IMR-90 (cell line): ENCODE measurements around the gene UBASH3B. TPM values are rescaled to one million over a fixed set of nuclear protein-coding genes. Genes with fewer than 3 reads are reported as not detected.

Experiments
- ATAC-seq: fragments of 200-7000 bp; cut with Tn5 transposase; 2 replicates; pipeline ENCODE4 v1.9.1; 2020; ENCODE audit warnings: low read depth, mild to moderate bottlenecking, moderate library complexity
- BruUV-seq: library from RNA; stranded (reverse); fragments of 400-500 nt; replicated peaks from 2 replicates; lab custom pipeline; 2021; lab: Mats Ljungman, UMichigan
- CTCF ChIA-PET: fragments of 300-600 bp; formaldehyde crosslinking; extraction: SDS; loops from one replicate; lab custom pipeline; 2021; ENCODE audit warnings: antibody characterized with exemption; lab: Yijun Ruan, JAX
- POLR2A ChIA-PET: fragments of 300-600 bp; sonication (Branson Sonifier 250); formaldehyde crosslinking; loops from one replicate; lab custom pipeline; 2022; ENCODE audit warnings: antibody characterized with exemption; ENCODE audit not compliant: unreplicated experiment; lab: Charles Lee
- DNase-seq: peaks from one replicate; pipeline ENCODE4 v3.0.0; 2013
- H2AFZ ChIP-seq: replicated peaks from 2 replicates; pipeline ENCODE3; 2013; ENCODE audit warnings: low read length, mild to moderate bottlenecking; ENCODE audit not compliant: poor library complexity
- H2AK5ac ChIP-seq: 2 replicates; pipeline ENCODE4 v1.6.1; 2013; ENCODE audit warnings: low read depth, low read length, inconsistent platforms
- H2AK9ac ChIP-seq: replicated peaks from 2 replicates; pipeline ENCODE3; 2013; ENCODE audit warnings: mild to moderate bottlenecking, low read depth, low read length, moderate library complexity; ENCODE audit not compliant: poor library complexity
- H2BK120ac ChIP-seq: 2 replicates; pipeline ENCODE4 v1.6.1; 2013; ENCODE audit warnings: low read depth, low read length, inconsistent platforms
- H2BK15ac ChIP-seq: 3 replicates; pipeline ENCODE4 v1.6.1; 2013; ENCODE audit warnings: low read depth, low read length, inconsistent platforms
- H2BK20ac ChIP-seq: 2 replicates; pipeline ENCODE4 v1.6.1; 2013; ENCODE audit warnings: low read depth, mild to moderate bottlenecking, inconsistent platforms, low read length, moderate library complexity
- H2BK5ac ChIP-seq: 2 replicates; pipeline ENCODE4 v1.6.1; 2013; ENCODE audit warnings: mild to moderate bottlenecking, low read depth, low read length, inconsistent platforms; ENCODE audit not compliant: poor library complexity, severe bottlenecking
- H3K14ac ChIP-seq: replicated peaks from 2 replicates; pipeline ENCODE4 v1.6.1; 2013; ENCODE audit warnings: low read depth, low read length, inconsistent platforms
- H3K18ac ChIP-seq: 2 replicates; pipeline ENCODE4 v1.6.1; 2013; ENCODE audit warnings: low read depth, low read length, control low read depth
- H3K23ac ChIP-seq: 2 replicates; pipeline ENCODE4 v1.6.1; 2013; ENCODE audit warnings: low read depth, low read length, inconsistent platforms
- H3K27ac ChIP-seq: 2 replicates; pipeline ENCODE4 v1.5.1; 2013; ENCODE audit warnings: mild to moderate bottlenecking, control low read depth, low read length; ENCODE audit not compliant: insufficient read depth
- H3K27me3 ChIP-seq: 2 replicates; pipeline ENCODE4 v1.6.1; 2013; ENCODE audit warnings: low read length; ENCODE audit not compliant: control insufficient read depth, insufficient read depth
- H3K36me3 ChIP-seq: 2 replicates; pipeline ENCODE4 v1.6.1; 2013; ENCODE audit warnings: low read length, mixed read lengths; ENCODE audit not compliant: control insufficient read depth, insufficient read depth
- H3K4ac ChIP-seq: 2 replicates; pipeline ENCODE4 v1.6.1; 2013; ENCODE audit warnings: low read depth, low read length, inconsistent platforms
- H3K4me1 ChIP-seq: 2 replicates; pipeline ENCODE4 v1.6.1; 2013; ENCODE audit warnings: low read length, mixed read lengths; ENCODE audit not compliant: control insufficient read depth, insufficient read depth
- H3K4me2 ChIP-seq: 2 replicates; pipeline ENCODE4 v1.6.1; 2013; ENCODE audit warnings: low read depth, mild to moderate bottlenecking, control low read depth, low read length, moderate library complexity
- H3K4me3 ChIP-seq: 2 replicates; pipeline ENCODE4 v1.5.1; 2013; ENCODE audit warnings: low read depth, mild to moderate bottlenecking, control low read depth, low read length, moderate library complexity; ENCODE audit not compliant: insufficient read depth
- H3K56ac ChIP-seq: 2 replicates; pipeline ENCODE4 v1.6.1; 2013; ENCODE audit warnings: low read length, inconsistent platforms; ENCODE audit not compliant: insufficient read depth; ENCODE audit errors: extremely low read depth
- H3K79me1 ChIP-seq, 2 experiments: 2 replicates each; pipeline ENCODE4 v1.6.1; 2013; ENCODE audit warnings: low read length in 2 of 2, inconsistent platforms in 1 of 2, low read depth in 1 of 2
- H3K9ac ChIP-seq: 2 replicates; pipeline ENCODE4 v1.6.1; 2013; ENCODE audit warnings: low read depth, low read length, control low read depth
- H3K9me1 ChIP-seq: 2 replicates; pipeline ENCODE4 v1.6.1; 2013; ENCODE audit warnings: low read length, inconsistent platforms; ENCODE audit not compliant: insufficient read depth
- H3K9me3 ChIP-seq: 2 replicates; pipeline ENCODE4 v1.6.1; 2013; ENCODE audit warnings: low read length; ENCODE audit not compliant: control insufficient read depth, insufficient read depth
- H4K20me1 ChIP-seq: 2 replicates; pipeline ENCODE4 v1.6.1; 2013; ENCODE audit warnings: low read length, inconsistent platforms; ENCODE audit not compliant: insufficient read depth
- H4K5ac ChIP-seq: 2 replicates; pipeline ENCODE4 v1.6.1; 2013; ENCODE audit warnings: mild to moderate bottlenecking, low read depth, low read length, control low read depth
- H4K8ac ChIP-seq, 2 experiments: 2 replicates each; pipeline ENCODE4 v1.6.1; 2013; ENCODE audit warnings: low read depth in 2 of 2, low read length in 2 of 2, control low read depth in 1 of 2, inconsistent platforms in 1 of 2
- H4K91ac ChIP-seq: 2 replicates; pipeline ENCODE4 v1.6.1; 2013; ENCODE audit warnings: low read depth, low read length, inconsistent platforms; ENCODE audit not compliant: insufficient read depth
- CEBPB ChIP-seq: IDR thresholded peaks from 2 replicates; pipeline ENCODE4 v1.6.1; 2012; ENCODE audit warnings: low read depth, low read length, improper control_type of control experiment
- CHD1 ChIP-seq: IDR thresholded peaks from 2 replicates; pipeline ENCODE4 v1.6.1; 2012; ENCODE audit warnings: low read depth, low read length, improper control_type of control experiment
- MAFK ChIP-seq: IDR thresholded peaks from 2 replicates; pipeline ENCODE4 v1.6.1; 2012; ENCODE audit warnings: low read depth, low read length, improper control_type of control experiment
- MAZ ChIP-seq: IDR thresholded peaks from 2 replicates; pipeline ENCODE4 v1.6.1; 2012; ENCODE audit warnings: low read depth, mild to moderate bottlenecking, low read length, improper control_type of control experiment, moderate library complexity, borderline replicate concordance
- MXI1 ChIP-seq: IDR thresholded peaks from 2 replicates; pipeline ENCODE4 v1.6.1; 2012; ENCODE audit warnings: low read depth, mild to moderate bottlenecking, low read length, moderate library complexity, borderline replicate concordance
- NFE2L2 ChIP-seq: fragments of 150-350 bp; IDR thresholded peaks from 2 replicates; pipeline ENCODE4 v1.6.1; 2016; ENCODE audit warnings: low read depth, mild to moderate bottlenecking, low read length
- POLR2A ChIP-seq: IDR thresholded peaks from 2 replicates; pipeline ENCODE4 v1.6.1; 2012; ENCODE audit warnings: mild to moderate bottlenecking, low read depth, low read length
- RCOR1 ChIP-seq: IDR thresholded peaks from 2 replicates; pipeline ENCODE4 v1.6.1; 2012; ENCODE audit warnings: mild to moderate bottlenecking, low read length, improper control_type of control experiment; ENCODE audit not compliant: insufficient replicate concordance
- RFX5 ChIP-seq: IDR thresholded peaks from 2 replicates; pipeline ENCODE4 v1.8.0; 2012; ENCODE audit warnings: low read depth, mild to moderate bottlenecking, low read length, moderate library complexity
- WGBS, 2 experiments: methylation state at CpG; one replicate each; pipeline versions ENCODE4 v1.1.5 to v1.1.7; 2013; ENCODE audit warnings: missing lambda C conversion rate in 2 of 2; ENCODE audit not compliant: insufficient read length in 1 of 2; ENCODE audit errors: extremely low coverage in 2 of 2; 5-methylcytosine and 5-hydroxymethylcytosine counted together
- dilution Hi-C: fragments of 300-500 bp; cut with HindIII; formaldehyde crosslinking; loops from one replicate; pipeline ENCODE4 v1.14.3; 2018; ENCODE audit warnings: low sequenced_read_pairs; ENCODE audit not compliant: unreplicated experiment
- in situ Hi-C: fragments of 300-500 bp; cut with MboI; formaldehyde crosslinking; loops from 3 replicates; pipeline ENCODE4 v1.14.3; 2019; ENCODE audit warnings: low sequenced_read_pairs, inconsistent platforms, mixed read lengths
- intact Hi-C: fragments of 100-400 bp; cut with micrococcal nuclease; formaldehyde crosslinking; loops from 2 replicates; pipeline ENCODE4 v1.10.0; 2022
- polyA plus RNA-seq, 3 experiments: library from polyadenylated mRNA; depleted of rRNA; stranded (reverse); fragments of >200 nt; gene quantifications; 2 replicates each; pipeline ENCODE4 v1.2.3, GENCODE V29; 2012; ENCODE audit warnings: low replicate concordance in 1 of 3
- total RNA-seq: library from RNA; depleted of rRNA; stranded (reverse); fragments of >200 nt; gene quantifications from 2 replicates; pipeline ENCODE4 v1.2.3, GENCODE V29; 2012
- TF ChIP-seq, protein P1 (sequence below): fragments of 150-350 bp; IDR thresholded peaks from 2 replicates; pipeline ENCODE4 v1.6.1; 2017; ENCODE audit warnings: mild to moderate bottlenecking, antibody characterized with exemption, low read length, low read depth

The UBASH3B gene
- total and polyA plus RNA-seq, 2 of the 4 experiments (the other 2 are of a cell fraction), result 27.2 to 48.0 TPM

- DNase-seq (no peak), ATAC-seq (no peak)
- CTCF ChIA-PET, result interaction anchor here (0.6 to 2.9 kb wide), 3 partner anchors 55 to 218 kb away, joined by 3 to 20 read pairs (median 4); no protein-coding TSS in a partner anchor
- Histone ChIP-seq H2BK20ac (no peak overlapping the region), H2AK9ac (no peak overlapping the region), H3K4me2 (no peak overlapping the region), H3K9me3 (no peaks in the 10 kb centered on the region), H3K4me1 (peaks cover 3% of the 10 kb centered on the region; the same call in 1 of the 2 replicates), H3K9me1 (no peaks in the 10 kb centered on the region), H4K8ac (no peak overlapping the region), H3K4me3 (no peak overlapping the region), H4K5ac (no peak overlapping the region), H4K20me1 (no peaks in the 10 kb centered on the region), H3K23ac (no peak overlapping the region), H2AFZ (no peak overlapping the region), H3K27ac (no peak overlapping the region), H4K91ac (no peak overlapping the region), H3K27me3 (no peaks in the 10 kb centered on the region), H2BK5ac (no peak overlapping the region), H2AK5ac (no peak overlapping the region), H3K18ac (no peak overlapping the region), H3K9ac (no peak overlapping the region), H3K14ac (no peak overlapping the region), H3K4ac (no peak overlapping the region), H2BK120ac (no peak overlapping the region), H3K36me3 (no peaks in the 10 kb centered on the region), H3K56ac (no peak overlapping the region), H3K79me1 (no peaks in the 10 kb centered on the region), H2BK15ac (no peak overlapping the region)
- intact Hi-C loops, result loop anchor here (5.0 kb wide), 1 partner anchor 69 kb away; no protein-coding TSS in a partner anchor
- 90% methylated on average over 2 of the region's 12 CpGs; no CpG with 5 or more reads in 1 of the 2 experiments for WGBS, 2 experiments
- BruUV-seq, result no TSS peak
- TF ChIP-seq RCOR1 (no peak), NFE2L2 (no peak), POLR2A (no peak), CHD1 (no peak), MXI1 (no peak), MAFK (no peak), MAZ (no peak), RFX5 (no peak), CEBPB (no peak)
- TF ChIP-seq, protein P1, sequence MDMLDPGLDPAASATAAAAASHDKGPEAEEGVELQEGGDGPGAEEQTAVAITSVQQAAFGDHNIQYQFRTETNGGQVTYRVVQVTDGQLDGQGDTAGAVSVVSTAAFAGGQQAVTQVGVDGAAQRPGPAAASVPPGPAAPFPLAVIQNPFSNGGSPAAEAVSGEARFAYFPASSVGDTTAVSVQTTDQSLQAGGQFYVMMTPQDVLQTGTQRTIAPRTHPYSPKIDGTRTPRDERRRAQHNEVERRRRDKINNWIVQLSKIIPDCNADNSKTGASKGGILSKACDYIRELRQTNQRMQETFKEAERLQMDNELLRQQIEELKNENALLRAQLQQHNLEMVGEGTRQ, result no peak
- dilution Hi-C loops, result loop anchor here (25.0 kb wide), 1 partner anchor 186 kb away; no protein-coding TSS in a partner anchor
- in situ Hi-C loops, result loop anchor here (5.0 to 25.0 kb wide), 3 partner anchors 54 to 411 kb away; no protein-coding TSS in a partner anchor
- POLR2A ChIA-PET, result no interaction called here
These were observed 195.9 kb downstream of the UBASH3B start for GRCh38 chr11:122851366-122851966.
